HG02798 (cell line): ENCODE data around the gene BTNL8.

Source experiments
- ATAC-seq: cut with Tn5 transposase; IDR thresholded peaks from one replicate; pipeline ENCODE4 v1.9.1; 2021; ENCODE audit warnings: mild to moderate bottlenecking; ENCODE audit not compliant: unreplicated experiment, poor library complexity

BTNL8 gene

GRCh38 chr5:180950291-180950949 is 51.5 kb downstream of the BTNL8 start:
- ATAC-seq, result no peak

GRCh38 chr5:180959661-180960060 is 60.7 kb downstream of the BTNL8 start:
- no peak for ATAC-seq

GRCh38 chr5:180960209-180960608 is 61.2 kb downstream of the BTNL8 start:
- ATAC-seq, result no peak

GRCh38 chr5:180969406-180969805 is 70.4 kb downstream of the BTNL8 start:
- ATAC-seq, result no peak

GRCh38 chr5:180970336-180970735 is 71.4 kb downstream of the BTNL8 start:
- ATAC-seq, result no peak

- ATAC-seq, result no peak
Observed at GRCh38 chr5:180970875-180971274, 71.9 kb downstream of the BTNL8 start.

- no peak for ATAC-seq
Observed at GRCh38 chr5:180974612-180975315, 75.8 kb downstream of the BTNL8 start.

- peak; percentile 98 for ATAC-seq
Observed at GRCh38 chr5:180975338-180975737, 76.4 kb downstream of the BTNL8 start.

GRCh38 chr5:180976518-180976917 is 77.6 kb downstream of the BTNL8 start:
- no peak for ATAC-seq

GRCh38 chr5:180977852-180978251 is 78.9 kb downstream of the BTNL8 start:
- no peak for ATAC-seq

GRCh38 chr5:180982008-180982741 is 83.2 kb downstream of the BTNL8 start:
- no peak for ATAC-seq

GRCh38 chr5:180988016-180988415 is 89.1 kb downstream of the BTNL8 start:
- no peak for ATAC-seq

- no peak for ATAC-seq
Observed at GRCh38 chr5:180988592-180988991, 89.6 kb downstream of the BTNL8 start, which contains the start of gene BTNL3. TSS of gene BTNL3 (plus strand) at chr5:180988846. CDS start at chr5:180989029, 183 bp downstream.

- ATAC-seq, result no peak
Observed at GRCh38 chr5:180990086-180990881, 91.3 kb downstream of the BTNL8 start.

GRCh38 chr5:180990882-180991242 is 91.9 kb downstream of the BTNL8 start:
- no peak for ATAC-seq
